Femur (tissue), 1 donor: Measurements from ENCODE around the gene STYK1.

Experiments used
- DNase-seq: peaks from one replicate; pipeline ENCODE4 v3.0.0-alpha.2; 2017

Gene STYK1

DNA sequence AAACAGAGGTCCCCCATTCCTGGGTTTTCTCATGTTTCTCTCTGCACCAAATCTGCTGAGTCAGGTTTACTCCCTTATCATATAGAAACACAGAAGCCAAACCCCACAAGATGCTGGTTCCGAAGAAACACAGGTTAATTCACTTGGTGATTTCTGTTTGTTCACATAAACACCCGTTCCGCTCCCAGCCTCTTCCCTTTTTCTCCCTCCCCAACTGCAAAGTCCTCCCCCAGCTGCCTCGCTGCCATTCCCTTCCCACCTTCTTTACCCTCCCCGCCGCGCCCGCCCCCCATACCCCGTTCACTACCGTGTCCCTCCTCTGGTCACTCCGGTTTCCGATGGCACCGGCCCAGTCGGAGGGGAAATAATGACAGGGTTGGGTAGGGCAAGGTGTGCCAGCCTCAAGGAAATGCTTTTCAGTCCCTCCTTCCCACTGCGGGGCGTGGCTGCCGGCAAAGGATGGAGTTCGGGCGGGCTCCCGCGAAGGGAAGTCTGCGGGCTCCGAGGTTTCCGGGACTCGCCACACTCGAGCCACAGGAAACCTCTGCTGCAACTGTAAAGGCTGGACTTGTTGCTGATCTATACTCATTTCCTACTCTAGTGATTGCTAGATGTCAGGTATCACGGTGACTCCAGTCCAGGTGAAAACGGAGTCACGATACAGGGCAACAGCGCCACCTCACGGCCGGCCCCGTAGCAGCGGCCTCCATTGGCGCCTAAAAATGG, at the start of gene STYK1:
Gene STYK1, minus strand, starts transcription at position 394 of the 726 bp plus-strand sequence. CDS start 39,434 bp downstream, outside the sequence.
- DNase-seq: peak; percentile 46

DNA sequence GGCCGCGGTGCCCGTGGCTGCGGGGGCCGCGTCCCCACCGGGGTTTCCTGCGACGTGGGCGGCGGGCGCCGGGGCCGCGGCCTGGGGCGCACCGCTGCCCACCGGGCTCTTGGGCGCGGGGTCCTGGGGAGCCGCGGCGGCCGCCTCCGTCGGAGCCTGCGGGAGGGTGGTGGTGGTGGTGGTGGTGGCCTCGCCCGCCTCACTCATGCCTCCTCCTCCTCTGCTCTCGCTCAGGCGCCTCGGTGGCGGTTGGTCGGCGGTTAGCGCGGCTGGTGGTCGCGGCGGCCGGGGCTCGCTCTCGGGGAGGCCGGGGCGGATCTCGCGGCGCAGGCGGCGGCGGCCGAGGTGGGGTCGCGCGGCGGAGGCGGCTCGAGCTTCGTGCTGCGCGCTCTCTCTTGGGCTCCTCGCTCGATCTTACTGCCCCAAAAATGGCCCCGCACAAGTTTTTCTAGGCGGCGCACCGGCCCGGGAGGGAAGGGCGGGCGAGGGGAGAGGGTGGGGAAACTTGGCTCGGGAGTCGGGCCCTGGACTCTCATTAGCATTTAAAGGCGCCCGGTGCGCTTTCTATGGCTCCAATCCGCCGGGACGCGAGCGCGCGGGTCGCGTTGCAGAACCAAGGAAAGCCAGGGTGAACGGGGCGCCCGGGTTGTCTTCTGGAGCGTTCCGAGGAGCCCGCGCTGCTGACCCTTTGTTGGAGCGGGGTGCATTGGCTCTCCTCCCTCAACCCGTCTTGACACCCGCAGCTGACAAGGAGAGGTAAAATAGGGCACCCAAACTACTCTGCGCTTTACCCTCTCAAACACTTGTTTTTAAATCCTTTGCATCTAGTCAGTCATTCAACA, 49.3 kb upstream of the STYK1 start, which contains the start of gene YBX3:
Gene YBX3, minus strand, starts transcription at position 419 of the 842 bp plus-strand sequence. Its CDS starts 212 bp downstream, at position 207.
- peak; percentile 90 for DNase-seq

DNA sequence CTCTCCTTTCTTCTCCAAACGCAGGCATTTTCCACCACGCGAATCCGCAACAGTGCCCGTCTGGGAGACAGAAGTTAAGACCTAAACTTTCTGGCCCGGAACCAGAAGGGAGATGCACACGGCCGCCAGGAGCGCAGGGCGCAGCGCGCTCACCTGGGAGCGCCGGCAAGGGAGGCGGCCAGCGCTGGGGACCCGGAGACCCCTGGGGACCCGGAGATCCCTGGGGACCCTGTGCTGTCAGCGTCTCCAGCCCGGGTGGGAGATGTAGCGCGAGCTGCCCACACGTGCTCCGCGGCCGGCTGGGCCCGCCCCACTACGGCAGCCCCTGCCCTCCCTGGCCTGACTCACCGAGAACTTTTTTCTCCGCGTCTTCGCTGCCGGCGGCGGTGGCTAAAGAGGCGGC, 48.7 kb upstream of the STYK1 start:
- peak; percentile 70 for DNase-seq

DNA sequence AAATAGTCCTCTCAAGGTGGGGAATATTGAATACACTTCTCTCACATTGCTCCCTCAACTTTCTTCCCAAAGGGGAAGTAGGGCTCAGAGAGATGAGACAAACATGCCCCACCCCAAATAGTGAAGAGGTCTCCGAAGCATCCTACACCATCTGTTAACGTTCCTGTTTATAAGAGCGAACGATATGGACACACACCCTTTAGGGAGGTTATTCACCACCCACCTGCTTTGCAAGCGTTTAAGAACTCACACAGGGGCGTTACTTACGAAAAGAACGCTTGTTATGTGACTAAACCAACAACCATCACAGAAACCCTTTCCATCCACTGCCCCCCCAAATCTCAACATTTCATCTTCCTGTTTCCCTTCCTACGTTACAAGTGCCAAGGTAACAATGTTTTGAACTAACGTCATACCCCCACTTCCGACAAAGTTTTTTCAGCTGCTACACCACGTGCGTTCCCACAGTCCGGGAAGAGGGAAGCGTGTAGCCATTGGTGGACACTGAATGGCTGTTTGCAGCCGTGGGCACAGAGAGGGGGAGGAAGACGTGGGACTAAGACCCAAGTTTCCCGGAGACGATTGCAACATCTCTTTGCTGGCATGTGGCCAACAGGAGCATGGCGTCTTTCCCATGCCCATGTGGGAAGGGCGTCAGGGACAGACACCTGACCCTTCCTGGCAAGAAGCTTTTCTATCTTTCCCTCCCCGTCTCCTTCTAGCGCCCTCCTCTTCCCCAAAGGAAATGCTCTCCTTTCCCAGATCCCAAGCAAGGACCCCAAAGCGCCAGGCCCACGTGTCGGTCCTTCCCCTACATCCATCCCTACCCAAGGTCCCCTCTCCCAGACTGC, 48.0 kb upstream of the STYK1 start:
- peak; percentile 94 for DNase-seq

- no peak for DNase-seq
Measured at GRCh38 chr12:10720974-10721650, 47.3 kb upstream of the STYK1 start.

- no peak for DNase-seq
Measured at GRCh38 chr12:10719482-10719881, 45.6 kb upstream of the STYK1 start.

DNA sequence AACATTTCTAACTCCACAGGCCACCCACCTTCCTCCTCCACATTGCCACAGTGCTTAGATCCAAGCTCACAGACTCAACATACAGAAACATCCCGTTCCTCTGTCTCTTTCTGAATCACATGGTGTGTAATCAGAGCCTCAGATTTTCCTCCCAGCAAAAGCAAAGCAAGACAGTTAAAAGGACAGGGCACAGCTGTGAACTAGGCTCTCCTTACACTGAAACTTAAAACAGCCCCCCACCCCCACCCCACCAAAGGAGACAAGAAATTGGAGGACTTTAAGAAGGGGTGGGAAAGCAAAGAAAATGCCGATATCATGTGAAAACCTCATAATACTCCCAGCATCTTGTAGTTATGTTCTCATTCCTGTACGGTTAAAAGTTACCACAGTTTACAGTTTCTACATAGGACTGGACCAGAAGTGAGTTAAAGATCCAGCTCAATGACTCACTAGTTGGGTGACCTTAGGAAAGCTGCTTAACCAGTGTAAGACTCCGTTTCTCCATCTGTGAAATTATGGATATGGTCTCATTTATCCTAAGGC, 44.5 kb upstream of the STYK1 start:
- DNase-seq: peak; percentile 29

GRCh38 chr12:10717410-10717809, 43.6 kb upstream of the STYK1 start:
- DNase-seq: no peak

DNA sequence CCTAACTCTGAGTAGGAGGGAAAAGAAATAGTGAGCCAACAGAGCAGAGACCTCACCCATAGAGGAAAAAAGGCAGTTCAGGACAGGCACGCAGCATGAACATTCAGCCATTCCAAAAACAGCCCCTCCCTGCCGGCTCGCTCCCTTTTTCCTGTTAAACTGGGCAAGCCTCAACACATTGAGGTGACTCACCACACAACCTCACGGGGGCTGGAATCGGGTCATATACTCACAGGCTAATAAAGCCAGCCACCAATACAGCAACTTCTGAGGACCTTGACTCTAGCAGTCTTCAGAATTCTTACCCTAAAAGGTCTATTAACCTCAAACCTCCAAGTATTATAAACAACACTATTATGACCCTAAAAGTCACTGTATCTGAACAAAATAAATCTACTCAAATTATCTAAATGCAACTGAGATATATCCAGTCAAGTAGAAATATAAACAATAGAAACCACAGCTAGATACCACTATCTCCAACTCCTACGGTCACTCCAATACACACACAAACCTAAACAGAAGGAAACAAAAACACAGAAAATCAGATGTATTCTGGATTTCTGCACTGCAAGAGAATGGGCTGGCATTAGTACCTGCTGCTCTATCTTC, 43.0 kb upstream of the STYK1 start:
- peak; percentile 83 for DNase-seq

DNA sequence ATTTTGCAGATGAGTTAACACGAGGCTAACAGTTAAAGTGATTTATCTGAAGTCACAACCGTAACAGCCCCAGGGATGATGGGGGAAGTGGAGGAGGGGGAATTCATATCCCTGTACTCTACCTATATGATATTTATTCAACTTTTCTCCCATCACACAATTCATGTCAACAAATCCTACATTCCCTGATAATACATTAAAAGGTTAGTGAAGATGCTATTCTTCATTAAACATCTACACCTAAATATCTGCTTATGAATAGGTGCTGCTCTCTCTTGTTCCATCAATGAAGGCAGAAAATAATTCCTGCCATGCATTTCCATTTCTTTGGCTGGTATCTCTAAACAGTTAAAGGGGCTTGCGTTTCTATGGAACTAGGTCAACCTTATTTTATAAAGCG, 42.4 kb upstream of the STYK1 start:
- no peak for DNase-seq

GRCh38 chr12:10715491-10715890, 41.6 kb upstream of the STYK1 start:
- no peak for DNase-seq

DNA sequence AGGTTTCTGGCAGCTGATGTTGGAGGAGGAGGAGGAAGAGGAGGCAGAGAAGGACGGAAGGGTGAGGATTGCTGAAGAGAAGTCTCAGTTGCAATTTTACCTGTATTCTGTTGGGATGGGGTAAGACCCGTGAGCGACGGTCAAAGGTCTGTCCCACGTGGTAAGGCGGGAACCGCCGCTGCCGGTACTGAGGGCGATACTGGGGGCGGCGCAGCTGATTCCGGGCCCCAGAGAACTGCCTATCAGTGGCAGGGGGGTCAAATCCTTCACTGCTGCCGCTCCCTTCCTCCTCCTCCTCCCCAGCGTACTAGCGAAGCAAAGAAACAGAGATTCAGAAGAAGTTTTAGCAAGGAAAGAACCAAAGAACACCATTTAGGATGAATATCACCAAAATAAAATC, 36.0 kb upstream of the STYK1 start:
- no peak for DNase-seq

GRCh38 chr12:10708862-10709261, 35.0 kb upstream of the STYK1 start:
- no peak for DNase-seq

- DNase-seq: no peak
Measured at GRCh38 chr12:10705655-10706054, 31.8 kb upstream of the STYK1 start.

GRCh38 chr12:10701843-10702242, 28.0 kb upstream of the STYK1 start:
- DNase-seq: no peak

DNA sequence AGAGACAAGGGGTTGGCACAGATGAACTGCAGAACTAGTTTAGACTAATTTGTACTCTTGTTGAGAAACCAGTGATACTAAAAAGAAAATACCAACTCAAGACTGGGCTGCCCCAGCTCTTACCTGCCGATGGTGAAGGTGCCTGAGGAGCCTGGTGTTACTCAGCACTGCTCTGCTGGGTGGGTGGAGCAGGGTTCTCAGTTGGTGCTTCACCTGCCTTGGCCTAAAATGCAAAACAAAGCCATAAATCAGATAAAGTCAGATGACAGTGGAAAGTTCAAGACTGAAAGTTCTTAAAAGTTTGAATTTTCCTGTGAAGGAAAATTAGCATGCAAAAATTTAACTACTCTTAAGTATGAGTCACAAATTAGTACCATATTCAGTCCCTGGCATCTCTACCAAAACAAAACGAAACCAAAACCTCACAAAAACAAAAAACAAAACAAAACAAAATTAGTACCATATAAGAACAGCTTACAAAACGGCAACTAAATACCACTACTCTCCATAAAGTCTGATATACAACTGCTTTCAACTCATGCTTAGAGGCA, 27.4 kb upstream of the STYK1 start:
- DNase-seq: no peak

DNA sequence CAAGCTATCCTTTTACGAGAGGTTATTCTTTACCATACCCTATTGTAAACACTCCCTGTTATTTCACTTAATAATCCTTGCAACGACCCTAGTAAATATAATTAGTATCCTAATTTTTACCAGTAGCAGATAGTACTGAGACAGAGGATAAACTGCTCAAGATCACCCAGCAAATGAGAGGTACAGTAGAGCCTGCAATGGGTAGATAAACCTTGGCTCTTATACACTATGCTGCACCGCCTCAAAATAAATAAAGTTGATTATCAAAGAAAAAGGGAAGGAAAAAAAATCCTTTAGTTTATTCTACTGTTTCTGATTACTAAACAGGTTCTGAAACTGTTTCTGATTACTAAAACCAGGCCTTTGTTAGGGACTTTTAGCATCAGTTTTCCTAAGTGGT, 26.7 kb upstream of the STYK1 start:
- no peak for DNase-seq

GRCh38 chr12:10697862-10698261, 24.0 kb upstream of the STYK1 start:
- no peak for DNase-seq

- DNase-seq: no peak
Measured at GRCh38 chr12:10697156-10697555, 23.3 kb upstream of the STYK1 start.

GRCh38 chr12:10690906-10691305, 17.1 kb upstream of the STYK1 start:
- no peak for DNase-seq

DNA sequence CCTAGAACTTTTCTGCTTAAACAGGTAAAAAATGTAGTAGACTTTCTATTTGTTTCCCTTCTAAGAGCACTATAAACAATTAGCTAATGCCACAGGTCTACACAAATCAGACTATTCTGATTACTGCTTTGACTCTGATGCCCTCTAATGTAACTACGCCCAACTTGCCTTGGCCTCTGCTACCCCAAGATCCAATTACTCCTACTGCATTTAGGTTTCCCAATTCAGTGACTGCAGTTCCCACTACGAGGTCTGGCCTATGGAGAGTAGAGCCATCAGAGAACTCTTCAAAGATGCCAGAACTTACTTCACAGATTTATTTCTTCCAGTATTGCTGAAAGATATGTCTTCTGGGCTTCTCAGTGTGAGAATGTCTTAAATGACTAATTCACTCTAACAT, 15.3 kb upstream of the STYK1 start:
- no peak for DNase-seq
